Thyroid gland (tissue), 4 donors: Measurements from ENCODE around the gene TIGD2.

Source experiments
- CTCF ChIP-seq, 6 experiments: fragments of 200-600 bp in 3 of 6; fragments of 450-650 bp in 3 of 6; sonication (generic) in 3 of 6; IDR thresholded peaks; one replicate each; pipeline ENCODE4 v1.5.1; 2016 to 2019; ENCODE audit warnings: antibody characterized with exemption in 6 of 6, mild to moderate bottlenecking in 2 of 6, inconsistent platforms in 1 of 6, moderate library complexity in 1 of 6
- POLR2A ChIP-seq, 2 donors: fragments of 450-650 bp; IDR thresholded peaks; one replicate each; pipeline ENCODE4 v1.6.1; 2017; ENCODE audit warnings: antibody characterized with exemption in 2 of 2, mild to moderate bottlenecking in 2 of 2, moderate library complexity in 1 of 2

DNA sequence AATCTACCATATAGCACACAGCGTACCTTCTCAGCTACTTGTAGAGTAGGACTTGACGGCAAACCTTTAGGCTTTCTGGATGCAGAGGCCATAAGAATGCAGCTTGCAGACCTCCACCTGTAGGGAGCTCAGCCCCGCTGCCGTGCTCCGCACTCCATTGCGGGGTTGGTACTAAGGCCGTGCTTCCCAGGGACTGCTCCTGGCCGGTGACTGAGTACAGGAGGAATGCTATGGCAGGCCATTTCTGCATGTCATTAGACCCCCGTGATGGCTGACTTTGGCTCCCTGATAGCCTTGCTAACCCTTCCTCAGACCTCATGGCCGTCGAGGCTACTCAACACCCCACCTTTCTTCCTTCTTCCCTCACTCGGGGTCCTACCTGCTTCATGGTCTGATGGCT lies 26.4 kb downstream of the TIGD2 start:
- no peak for TF ChIP-seq POLR2A (IDR thresholded peaks at IDR 0.05)
- TF ChIP-seq CTCF (IDR thresholded peaks at IDR 0.05): no peak
